H1 (cell line): ENCODE measurements around the gene KRT13. TPM values are rescaled to one million over a fixed set of nuclear protein-coding genes. Genes with fewer than 3 reads are reported as not detected.

Experiments used
- CTCF ChIA-PET: fragments of 300-600 bp; sonication (Branson Sonifier 250); formaldehyde crosslinking; loops from one replicate; lab custom pipeline; 2021; ENCODE audit not compliant: partially characterized antibody; lab: Charles Lee
- POLR2A ChIA-PET: fragments of 300-600 bp; sonication (Branson Sonifier 250); formaldehyde crosslinking; loops from one replicate; lab custom pipeline; 2021; ENCODE audit warnings: inconsistent platforms; ENCODE audit not compliant: partially characterized antibody; lab: Charles Lee
- DNase-seq, 2 experiments: peaks; one replicate each; pipeline versions ENCODE4 v3.0.0 to v3.0.0-alpha.2; 2010 to 2022; ENCODE audit warnings: low spot score in 2 of 2, low read depth in 1 of 2, mixed read lengths in 1 of 2
- FAIRE-seq: peaks from 2 replicates; lab custom pipeline; 2011; peaks lifted over from hg19 to GRCh38; lab: Jason Lieb, UNC
- H2AFZ ChIP-seq: 2 replicates; pipeline ENCODE4 v1.8.1; 2012; ENCODE audit warnings: low read length, inconsistent platforms
- H2AK5ac ChIP-seq: 2 replicates; pipeline ENCODE4 v1.6.1; 2013; ENCODE audit warnings: low read depth, low read length
- H2BK120ac ChIP-seq: replicated peaks from 2 replicates; pipeline ENCODE3; 2013; ENCODE audit warnings: low read depth, low read length, inconsistent platforms
- H2BK12ac ChIP-seq: 2 replicates; pipeline ENCODE4 v1.6.1; 2013; ENCODE audit warnings: low read depth, low read length
- H2BK15ac ChIP-seq: 2 replicates; pipeline ENCODE4 v1.6.1; 2013; ENCODE audit warnings: low read length
- H2BK20ac ChIP-seq: 2 replicates; pipeline ENCODE4 v1.6.1; 2013; ENCODE audit warnings: low read length
- H2BK5ac ChIP-seq: 2 replicates; pipeline ENCODE4 v1.6.1; 2013; ENCODE audit warnings: low read depth, low read length
- H3K14ac ChIP-seq: 2 replicates; pipeline ENCODE4 v1.6.1; 2013; ENCODE audit warnings: inconsistent platforms; ENCODE audit not compliant: insufficient read length
- H3K18ac ChIP-seq: 2 replicates; pipeline ENCODE4 v1.6.1; 2013; ENCODE audit warnings: low read length; ENCODE audit errors: extremely low read depth
- H3K23ac ChIP-seq: 2 replicates; pipeline ENCODE4 v1.6.1; 2013; ENCODE audit warnings: inconsistent platforms; ENCODE audit not compliant: insufficient read length
- H3K23me2 ChIP-seq: 2 replicates; pipeline ENCODE4 v1.6.1; 2013; ENCODE audit warnings: low read depth, low read length
- H3K27ac ChIP-seq: 2 replicates; pipeline ENCODE4 v1.6.1; 2011; ENCODE audit warnings: low read depth, low read length, inconsistent platforms
- H3K27me3 ChIP-seq, 4 experiments: replicated peaks in 1 of 4; 1 replicate in 1 of 4; 2 replicates in 3 of 4; pipeline versions ENCODE4 v1.6.1 to v1.8.1; 2011 to 2013; ENCODE audit warnings: low read length in 3 of 4, mild to moderate bottlenecking in 3 of 4, inconsistent platforms in 2 of 4, mixed read lengths in 2 of 4, moderate library complexity in 1 of 4; ENCODE audit not compliant: control insufficient read depth in 3 of 4, insufficient read depth in 3 of 4; ENCODE audit errors: extremely low read depth in 1 of 4
- H3K36me3 ChIP-seq, 4 experiments: 2 replicates each; pipeline versions ENCODE4 v1.6.1 to v1.8.1; 2011 to 2013; ENCODE audit warnings: mild to moderate bottlenecking in 4 of 4, low read length in 3 of 4, moderate library complexity in 2 of 4, control low read depth in 1 of 4, inconsistent platforms in 1 of 4; ENCODE audit not compliant: insufficient read depth in 4 of 4, control insufficient read depth in 2 of 4
- H3K4ac ChIP-seq: replicated peaks from 2 replicates; pipeline ENCODE3; 2013; ENCODE audit warnings: low read length, low read depth, mixed read lengths, inconsistent platforms; ENCODE audit not compliant: insufficient read length
- H3K4me1 ChIP-seq, 4 experiments: replicated peaks in 1 of 4; 1 replicate in 1 of 4; 2 replicates in 3 of 4; pipeline versions ENCODE4 v1.6.1 to v1.8.1; 2011 to 2013; ENCODE audit warnings: low read length in 3 of 4, inconsistent platforms in 2 of 4, mixed read lengths in 1 of 4; ENCODE audit not compliant: insufficient read depth in 4 of 4, control insufficient read depth in 3 of 4
- H3K4me2 ChIP-seq, 2 experiments: 2 replicates each; pipeline versions ENCODE4 v1.6.1 to v1.8.1; 2011 to 2013; ENCODE audit warnings: low read depth in 2 of 2, low read length in 2 of 2, control low read depth in 1 of 2, inconsistent platforms in 1 of 2, mild to moderate bottlenecking in 1 of 2; ENCODE audit not compliant: insufficient read depth in 1 of 2
- H3K4me3 ChIP-seq, 4 experiments: fragments of 200-600, 300-600 bp in 1 of 4; sonication (generic), shearing (Covaris generic), sonication (Bioruptor Twin) in 1 of 4; 2 replicates each; pipeline versions ENCODE4 v1.5.1 to v1.8.1; 2011 to 2016; ENCODE audit warnings: low read length in 4 of 4, low read depth in 3 of 4, control low read depth in 2 of 4, inconsistent platforms in 2 of 4, mild to moderate bottlenecking in 2 of 4, mixed read lengths in 1 of 4, moderate library complexity in 1 of 4; ENCODE audit not compliant: insufficient read depth in 2 of 4; ENCODE audit errors: extremely low read depth in 1 of 4
- H3K56ac ChIP-seq: replicated peaks from 2 replicates; pipeline ENCODE3; 2013; ENCODE audit warnings: low read depth, mild to moderate bottlenecking, mixed read lengths, low read length, inconsistent platforms; ENCODE audit not compliant: insufficient read length
- H3K79me1 ChIP-seq: 2 replicates; pipeline ENCODE4 v1.6.1; 2013; ENCODE audit warnings: low read depth, low read length, control low read depth
- H3K79me2 ChIP-seq, 2 experiments: 2 replicates each; pipeline versions ENCODE4 v1.6.1 to v1.8.1; 2012 to 2013; ENCODE audit warnings: low read length in 2 of 2, mild to moderate bottlenecking in 2 of 2, inconsistent platforms in 1 of 2; ENCODE audit not compliant: insufficient read depth in 2 of 2, control insufficient read depth in 1 of 2
- H3K9ac ChIP-seq, 4 experiments: replicated peaks in 1 of 4; 1 replicate in 1 of 4; 2 replicates in 3 of 4; pipeline versions ENCODE4 v1.6.1 to v1.8.1; 2011 to 2013; ENCODE audit warnings: low read depth in 3 of 4, low read length in 3 of 4, control low read depth in 2 of 4, mild to moderate bottlenecking in 2 of 4, moderate library complexity in 2 of 4, inconsistent platforms in 1 of 4; ENCODE audit errors: extremely low read depth in 1 of 4
- H3K9me3 ChIP-seq, 2 experiments: 2 replicates each; pipeline versions ENCODE4 v1.6.1 to v1.8.1; 2012 to 2013; ENCODE audit warnings: mild to moderate bottlenecking in 2 of 2, moderate library complexity in 2 of 2, control low read depth in 1 of 2, inconsistent platforms in 1 of 2, low read depth in 1 of 2, low read length in 1 of 2, mixed read lengths in 1 of 2; ENCODE audit not compliant: insufficient read depth in 2 of 2
- H4K20me1 ChIP-seq, 2 experiments: replicated peaks in 1 of 2; 2 replicates each; pipeline versions ENCODE3 to v1.8.1; 2011 to 2013; ENCODE audit warnings: inconsistent platforms in 2 of 2, low read length in 2 of 2, mild to moderate bottlenecking in 1 of 2; ENCODE audit not compliant: insufficient read depth in 2 of 2, control insufficient read depth in 1 of 2
- H4K5ac ChIP-seq: 2 replicates; pipeline ENCODE4 v1.6.1; 2013; ENCODE audit warnings: low read length, low read depth, mixed read lengths, inconsistent platforms; ENCODE audit not compliant: insufficient read length
- H4K8ac ChIP-seq: 2 replicates; pipeline ENCODE4 v1.8.0; 2013; ENCODE audit warnings: mild to moderate bottlenecking, moderate library complexity, low read length, inconsistent platforms; ENCODE audit not compliant: insufficient read depth; ENCODE audit errors: extremely low read depth
- H4K91ac ChIP-seq: replicated peaks from 2 replicates; pipeline ENCODE3; 2013; ENCODE audit warnings: low read length, mixed read lengths, inconsistent platforms; ENCODE audit not compliant: insufficient read length
- CBX5 ChIP-seq: fragments of 300-800, 300-1000 bp; sonication (generic); IDR thresholded peaks from 2 replicates; pipeline ENCODE4 v1.7.1; 2016; ENCODE audit warnings: antibody characterized with exemption, low read length, low read depth
- EGR1 ChIP-seq: IDR thresholded peaks from 2 replicates; pipeline ENCODE4 v1.6.1; 2011; ENCODE audit warnings: low read depth, low read length, borderline replicate concordance
- MAFK ChIP-seq: IDR thresholded peaks from 2 replicates; pipeline ENCODE4 v1.6.1; 2012; ENCODE audit warnings: low read depth, mild to moderate bottlenecking, improper control_type of control experiment, low read length
- POLR2AphosphoS5 ChIP-seq: IDR thresholded peaks from 2 replicates; pipeline ENCODE4 v1.6.1; 2011; ENCODE audit warnings: low read depth, low read length
- SIX5 ChIP-seq: IDR thresholded peaks from 2 replicates; pipeline ENCODE4 v1.6.1; 2011; ENCODE audit warnings: mild to moderate bottlenecking, low read depth, low read length
- SUZ12 ChIP-seq: fragments of 200-600 bp; sonication (generic); IDR thresholded peaks from 2 replicates; pipeline ENCODE4 v1.6.1; 2012; ENCODE audit warnings: mild to moderate bottlenecking, inconsistent platforms, low read length, moderate library complexity, mixed read lengths
- TBP ChIP-seq: IDR thresholded peaks from 2 replicates; pipeline ENCODE4 v1.6.1; 2011; ENCODE audit warnings: low read depth, low read length, improper control_type of control experiment
- WGBS, 2 experiments: shearing (Covaris generic) in 1 of 2; methylation state at CpG; one replicate each; pipeline versions ENCODE4 v1.1.6 to v1.1.7; 2013 to 2015; ENCODE audit warnings: low lambda C conversion rate in 2 of 2, mixed read lengths in 2 of 2, inconsistent platforms in 1 of 2, low coverage in 1 of 2, missing lambda C conversion rate in 1 of 2; ENCODE audit not compliant: insufficient replicate concordance in 2 of 2, insufficient coverage in 1 of 2, insufficient read length in 1 of 2; ENCODE audit errors: extremely low coverage in 1 of 2, missing lambda C conversion rate in 1 of 2; 5-methylcytosine and 5-hydroxymethylcytosine counted together
- polyA plus RNA-seq, 7 experiments: library from polyadenylated mRNA; depleted of rRNA in 3 of 7; stranded (reverse) in 5 of 7; unstranded in 2 of 7; fragments of >200 nt in 5 of 7; fragments of 200-250 nt in 2 of 7; gene quantifications; 1 replicate in 5 of 7; 2 replicates in 1 of 7; 4 replicates in 1 of 7; pipeline versions ENCODE4 v1.2.1 to v1.2.3, GENCODE V29; 2011 to 2013; ENCODE audit warnings: missing spikeins in 2 of 7, mixed read lengths in 2 of 7
- total RNA-seq: library from RNA; stranded (reverse); fragmentation: NEBNext Ultra II Directional; extraction: Animal tissue kit (Norgen Biotek cat#: 25700); gene quantifications from 2 replicates; pipeline ENCODE4 v1.2.1, GENCODE V29; 2021

Gene KRT13
- total and polyA plus RNA-seq, 2 of the 8 experiments (the other 6 are each of a cell fraction or from before 2014, with no cell fraction given), result 0.09 TPM; not detected in 1

GRCh38 chr17:41452281-41452680 is 53.1 kb downstream of the KRT13 start:
- no peak for DNase-seq
- H3K4ac ChIP-seq, result no peak overlapping the region
- H3K27me3 ChIP-seq, result no peaks in the 10 kb centered on the region
- no peak overlapping the region for H4K8ac ChIP-seq
- no peaks in the 10 kb centered on the region for H3K36me3 ChIP-seq
- H3K23me2 ChIP-seq, result no peaks in the 10 kb centered on the region; the same call in 1 of the 2 replicates
- no peak overlapping the region for H4K5ac ChIP-seq
- CTCF ChIA-PET, result interaction anchor here (1.0 to 1.8 kb wide), 4 partner anchors 9 to 35 kb away, joined by 3 to 4 read pairs (median 3); no protein-coding TSS in a partner anchor
- H2BK120ac ChIP-seq, result no peak overlapping the region
- H3K9me3 ChIP-seq, result peaks cover 3 to 9% of the 10 kb centered on the region in 2 experiments; a peak in 2 of 4 replicates
- no peak overlapping the region for H3K4me3 ChIP-seq
- 62% methylated on average over 4 of the region's 4 CpGs; no CpG with 5 or more reads in 1 of the 2 experiments for WGBS, 2 experiments
- H3K4me1 ChIP-seq, result no peaks in the 10 kb centered on the region; a peak in 1 of 7 replicates
- no peak for TF ChIP-seq TBP
- no peak for TF ChIP-seq POLR2AphosphoS5
- TF ChIP-seq SIX5, result no peak
- no peak for TF ChIP-seq CBX5
- no peak for TF ChIP-seq EGR1
- TF ChIP-seq SUZ12, result no peak
- TF ChIP-seq MAFK, result no peak
- H2AFZ ChIP-seq, result no peak overlapping the region
- H3K14ac ChIP-seq, result no peak overlapping the region
- no peak overlapping the region for H2BK15ac ChIP-seq
- H2AK5ac ChIP-seq, result no peak overlapping the region
- FAIRE-seq, result no peak
- no peaks in the 10 kb centered on the region for H4K20me1 ChIP-seq
- POLR2A ChIA-PET, result no interaction called here
- no peak overlapping the region for H4K91ac ChIP-seq
- H3K79me2 ChIP-seq, result no peaks in the 10 kb centered on the region
- no peak overlapping the region for H3K9ac ChIP-seq
- H3K23ac ChIP-seq, result no peak overlapping the region
- no peak overlapping the region for H3K4me2 ChIP-seq
- H3K18ac ChIP-seq, result no peak overlapping the region
- H2BK12ac ChIP-seq, result no peak overlapping the region
- H3K56ac ChIP-seq, result no peak overlapping the region
- no peaks in the 10 kb centered on the region for H3K79me1 ChIP-seq
- H3K27ac ChIP-seq, result no peak overlapping the region
- no peak overlapping the region for H2BK20ac ChIP-seq
- H2BK5ac ChIP-seq, result no peak overlapping the region
